ENCODE measurements around the gene TTLL10.

The TTLL10 gene

DNA sequence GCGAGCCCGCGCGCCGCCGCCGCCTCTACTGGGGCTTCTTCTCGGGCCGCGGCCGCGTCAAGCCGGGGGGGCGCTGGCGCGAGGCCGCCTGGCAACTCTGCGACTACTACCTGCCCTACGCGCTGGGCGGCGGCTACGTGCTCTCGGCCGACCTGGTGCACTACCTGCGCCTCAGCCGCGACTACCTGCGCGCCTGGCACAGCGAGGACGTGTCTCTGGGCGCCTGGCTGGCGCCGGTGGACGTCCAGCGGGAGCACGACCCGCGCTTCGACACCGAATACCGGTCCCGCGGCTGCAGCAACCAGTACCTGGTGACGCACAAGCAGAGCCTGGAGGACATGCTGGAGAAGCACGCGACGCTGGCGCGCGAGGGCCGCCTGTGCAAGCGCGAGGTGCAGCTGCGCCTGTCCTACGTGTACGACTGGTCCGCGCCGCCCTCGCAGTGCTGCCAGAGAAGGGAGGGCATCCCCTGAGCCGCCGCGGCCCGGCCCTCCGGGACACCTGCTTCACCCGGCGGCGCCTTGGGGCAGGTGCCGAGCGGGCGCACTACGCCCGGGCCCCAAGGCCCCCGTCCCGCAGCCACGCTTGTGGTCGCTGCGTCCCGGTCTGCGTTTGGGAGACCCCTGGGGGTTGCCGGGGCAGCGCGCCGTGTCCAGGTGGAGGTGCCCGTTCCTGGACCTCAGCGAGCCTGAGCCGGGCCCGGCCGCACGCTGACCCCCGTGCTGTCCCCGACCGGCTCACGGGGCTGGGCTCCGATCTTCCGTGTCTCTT, 59.3 kb downstream of the TTLL10 start:
- Mint-ChIP-seq H3K27me3 (ENCODE audit: low read depth, poor library complexity) (peaks cover 2% of the 10 kb centered on the region), H3K27ac (no peak overlapping the region), H3K9me3 (peaks cover 4% of the 10 kb centered on the region), H3K36me3 (ENCODE audit: low read depth) (peaks cover 27% of the 10 kb centered on the region), H3K4me3 (peak overlapping the region; percentile 79), H3K4me1 (peaks cover 51% of the 10 kb centered on the region)
- TF ChIP-seq, protein P1, sequence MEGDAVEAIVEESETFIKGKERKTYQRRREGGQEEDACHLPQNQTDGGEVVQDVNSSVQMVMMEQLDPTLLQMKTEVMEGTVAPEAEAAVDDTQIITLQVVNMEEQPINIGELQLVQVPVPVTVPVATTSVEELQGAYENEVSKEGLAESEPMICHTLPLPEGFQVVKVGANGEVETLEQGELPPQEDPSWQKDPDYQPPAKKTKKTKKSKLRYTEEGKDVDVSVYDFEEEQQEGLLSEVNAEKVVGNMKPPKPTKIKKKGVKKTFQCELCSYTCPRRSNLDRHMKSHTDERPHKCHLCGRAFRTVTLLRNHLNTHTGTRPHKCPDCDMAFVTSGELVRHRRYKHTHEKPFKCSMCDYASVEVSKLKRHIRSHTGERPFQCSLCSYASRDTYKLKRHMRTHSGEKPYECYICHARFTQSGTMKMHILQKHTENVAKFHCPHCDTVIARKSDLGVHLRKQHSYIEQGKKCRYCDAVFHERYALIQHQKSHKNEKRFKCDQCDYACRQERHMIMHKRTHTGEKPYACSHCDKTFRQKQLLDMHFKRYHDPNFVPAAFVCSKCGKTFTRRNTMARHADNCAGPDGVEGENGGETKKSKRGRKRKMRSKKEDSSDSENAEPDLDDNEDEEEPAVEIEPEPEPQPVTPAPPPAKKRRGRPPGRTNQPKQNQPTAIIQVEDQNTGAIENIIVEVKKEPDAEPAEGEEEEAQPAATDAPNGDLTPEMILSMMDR (IDR thresholded peaks at IDR 0.05), result no peak
- DNase-seq, result no peak

DNA sequence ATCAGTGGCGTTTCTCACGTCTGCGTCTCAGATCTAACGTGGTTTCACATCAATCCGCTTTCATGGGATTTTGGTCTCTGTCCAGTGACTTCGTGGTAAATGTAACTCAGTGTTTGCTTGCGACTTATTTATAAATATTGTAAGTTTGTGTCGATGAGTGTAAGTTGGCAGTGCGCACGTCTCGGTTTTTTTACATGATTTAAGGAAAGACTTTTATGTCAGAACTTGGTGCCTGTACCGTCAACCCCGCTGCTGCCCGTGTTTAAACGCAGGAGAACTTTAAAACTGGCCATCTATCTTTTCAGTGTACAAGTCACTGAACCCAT, 59.9 kb downstream of the TTLL10 start:
- TF ChIP-seq, protein P1 (IDR thresholded peaks at IDR 0.05), result no peak
- Mint-ChIP-seq H3K4me3 (peak overlapping the region; percentile 79), H3K4me1 (peaks cover 51% of the 10 kb centered on the region), H3K27ac (no peak overlapping the region), H3K36me3 (ENCODE audit: low read depth) (peaks cover 27% of the 10 kb centered on the region), H3K9me3 (peaks cover 4% of the 10 kb centered on the region), H3K27me3 (ENCODE audit: low read depth, poor library complexity) (peaks cover 2% of the 10 kb centered on the region)
- DNase-seq, result no peak

DNA sequence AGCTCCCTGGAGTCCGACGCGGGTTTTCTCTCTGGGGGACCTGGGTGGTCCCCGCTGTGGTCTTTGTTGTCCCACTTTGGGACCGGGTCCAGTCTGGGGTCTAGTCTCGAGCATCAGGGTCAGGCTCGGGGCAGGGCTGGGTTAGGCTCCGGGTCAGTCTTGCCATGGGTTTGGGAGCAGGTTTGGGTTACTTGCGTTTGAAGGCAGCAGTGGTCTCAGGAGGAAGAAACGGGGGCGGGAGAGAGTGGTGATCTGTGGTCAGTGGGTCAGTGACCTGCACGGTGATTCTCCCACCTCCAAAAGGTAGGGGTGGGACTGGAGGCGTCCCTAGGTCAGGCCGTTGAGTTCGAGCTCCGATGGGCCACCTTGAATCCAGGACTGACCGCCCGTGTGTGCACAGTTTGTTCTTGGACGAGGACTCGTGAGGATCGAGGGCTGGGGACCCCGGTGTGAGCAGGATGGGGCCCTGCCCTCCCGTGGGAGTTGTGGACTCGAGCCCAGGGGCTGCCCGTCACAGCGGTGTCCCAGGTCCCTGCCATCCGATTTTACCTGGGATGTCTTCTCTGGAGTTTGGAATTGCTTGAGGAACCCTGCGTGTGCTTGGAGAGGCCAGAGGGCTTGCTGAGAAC, 60.6 kb downstream of the TTLL10 start:
- Mint-ChIP-seq H3K4me3 (peak overlapping the region; percentile 79), H3K36me3 (ENCODE audit: low read depth) (peaks cover 27% of the 10 kb centered on the region), H3K9me3 (peaks cover 4% of the 10 kb centered on the region), H3K27ac (peak overlapping the region; percentile 83), H3K27me3 (ENCODE audit: low read depth, poor library complexity) (peaks cover 2% of the 10 kb centered on the region), H3K4me1 (peaks cover 57% of the 10 kb centered on the region)
- TF ChIP-seq, protein P1 (IDR thresholded peaks at IDR 0.05), result no peak
- DNase-seq, result no peak

DNA sequence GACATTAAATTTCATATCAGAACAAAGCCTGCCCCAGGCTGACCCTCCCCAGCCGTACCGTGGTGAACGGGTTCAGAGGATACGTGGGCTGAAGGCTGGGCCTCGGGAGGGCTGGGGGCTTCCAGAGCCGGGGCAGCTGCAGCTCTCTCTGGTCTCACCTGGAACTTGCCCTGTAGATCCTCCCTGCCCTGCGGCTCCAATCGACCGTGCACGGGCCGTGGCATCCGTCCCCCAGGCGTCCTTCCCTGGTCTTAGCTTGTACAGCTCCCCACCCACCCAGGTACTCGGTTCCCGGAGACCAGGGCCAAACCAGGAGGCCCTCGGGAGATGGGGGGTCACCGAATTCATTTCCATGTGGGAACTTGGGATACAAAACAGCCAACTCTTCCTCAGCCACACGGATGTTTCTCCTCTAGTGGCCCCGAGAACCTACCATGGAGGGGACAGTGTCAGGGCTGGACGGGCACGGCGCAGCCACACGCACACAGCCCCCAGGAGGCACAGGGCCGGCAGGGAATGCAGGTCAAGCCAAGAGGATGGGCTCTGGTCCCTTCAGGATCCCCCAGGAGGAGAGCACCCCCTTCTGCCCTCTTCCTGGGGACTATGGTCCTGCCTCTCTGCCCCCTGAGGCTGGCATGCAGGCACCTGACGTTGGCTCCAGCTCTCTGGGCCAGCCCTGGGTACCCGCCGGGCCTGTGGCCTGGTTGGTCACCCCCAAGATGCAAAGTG, 61.5 kb downstream of the TTLL10 start:
- TF ChIP-seq, protein P1 (IDR thresholded peaks at IDR 0.05), result no peak
- no peak for DNase-seq
- H3K27ac Mint-ChIP-seq, result no peak overlapping the region
- peaks cover 20% of the 10 kb centered on the region for H3K36me3 Mint-ChIP-seq (ENCODE audit: low read depth)
- H3K9me3 Mint-ChIP-seq, result peaks cover 4% of the 10 kb centered on the region
- no peaks in the 10 kb centered on the region for H3K27me3 Mint-ChIP-seq (ENCODE audit: low read depth, poor library complexity)
- no peak overlapping the region for H3K4me3 Mint-ChIP-seq
- peaks cover 49% of the 10 kb centered on the region for H3K4me1 Mint-ChIP-seq

DNA sequence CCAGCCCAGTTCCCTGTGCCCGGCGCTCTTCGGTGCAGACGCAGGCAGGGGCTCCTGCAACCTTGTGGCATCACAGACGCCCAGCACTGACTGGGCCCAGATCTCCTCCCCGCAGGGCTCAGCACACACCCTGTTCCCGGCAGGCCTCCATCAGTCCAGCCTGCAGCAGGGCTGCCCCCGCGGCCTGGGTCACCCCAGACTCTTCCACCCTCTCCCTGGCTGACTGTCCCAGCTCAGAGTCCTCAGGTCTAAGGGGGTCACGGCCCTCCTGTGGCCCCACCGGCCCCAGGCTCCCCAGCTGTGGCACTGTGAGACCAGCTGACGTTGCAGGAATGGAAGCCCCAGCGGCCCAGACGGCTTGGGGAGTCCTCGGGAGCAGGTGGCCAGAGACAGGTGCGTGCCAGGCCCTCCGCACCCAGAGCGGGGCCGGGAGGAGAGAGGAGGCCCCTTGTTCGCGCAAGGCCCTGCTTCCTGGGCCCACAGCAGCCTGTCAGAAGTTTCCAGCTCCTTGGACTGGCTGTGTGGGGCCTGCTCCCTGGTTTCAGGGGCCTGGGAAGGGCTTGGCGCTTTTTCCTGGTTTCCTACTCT, 62.6 kb downstream of the TTLL10 start:
- H3K27me3 Mint-ChIP-seq (ENCODE audit: low read depth, poor library complexity), result no peaks in the 10 kb centered on the region
- H3K4me3 Mint-ChIP-seq, result no peak overlapping the region
- no peak overlapping the region for H3K27ac Mint-ChIP-seq
- TF ChIP-seq, protein P1 (IDR thresholded peaks at IDR 0.05), result no peak
- H3K9me3 Mint-ChIP-seq, result peaks cover 4% of the 10 kb centered on the region
- H3K36me3 Mint-ChIP-seq (ENCODE audit: low read depth), result peaks cover 20% of the 10 kb centered on the region
- DNase-seq, result no peak
- peaks cover 39% of the 10 kb centered on the region for H3K4me1 Mint-ChIP-seq

Measured in nephron progenitor cell (in vitro differentiated cells).